Measurements from ENCODE around the gene NR4A1. TPM values are rescaled to one million over a fixed set of nuclear protein-coding genes. Genes with fewer than 3 reads are reported as not detected.

The NR4A1 gene
- total and polyA plus RNA-seq, 9 of the 15 experiments (the other 6 are each of a cell fraction or from before 2014, with no cell fraction given) = 0.07 to 4.7 (median 1.9) TPM; not detected in 1

DNA sequence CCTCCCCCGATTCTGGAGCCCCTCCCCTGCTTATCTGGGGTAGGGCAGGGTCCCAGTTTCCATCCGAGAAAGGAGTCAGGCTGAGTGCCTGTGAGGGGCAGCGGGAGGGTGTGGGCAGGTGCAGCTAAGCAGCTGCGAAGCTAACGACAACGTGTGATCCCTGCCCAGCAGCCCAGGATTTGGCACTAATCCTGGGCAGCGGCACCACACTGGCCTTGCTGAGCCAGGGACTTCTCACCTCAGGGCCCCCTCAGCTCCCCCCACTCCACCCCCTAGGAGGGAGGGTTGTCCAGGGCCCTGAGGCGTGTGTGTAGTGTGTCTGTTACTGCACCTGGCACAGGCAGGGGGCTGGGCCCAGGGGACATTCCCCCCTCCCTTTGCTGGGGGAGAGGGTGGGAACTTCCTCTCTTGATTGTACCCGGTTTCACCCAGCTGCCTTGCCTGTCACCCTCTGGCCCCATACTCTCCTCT, 30.1 kb downstream of the NR4A1 start (continued):
- no peak for TF ChIP-seq SIRT6 (IDR thresholded peaks at IDR 0.05; ENCODE audit: low read depth, low read length)
- no peak for TF ChIP-seq ZNF586 (CRISPR knock-in tag; conservative IDR thresholded peaks at IDR 0.05)
- no peak for TF ChIP-seq CHD4 (IDR thresholded peaks at IDR 0.05; ENCODE audit: insufficient read depth, insufficient replicate concordance, low read depth, low read length, poor library complexity, severe bottlenecking)
- no peak for TF ChIP-seq HNRNPLL (IDR thresholded peaks at IDR 0.05; ENCODE audit: low read depth, low read length, poor library complexity, severe bottlenecking)
- no peak for TF ChIP-seq U2AF2 (optimal IDR thresholded peaks at IDR 0.05; ENCODE audit: low read depth, low read length)

DNA sequence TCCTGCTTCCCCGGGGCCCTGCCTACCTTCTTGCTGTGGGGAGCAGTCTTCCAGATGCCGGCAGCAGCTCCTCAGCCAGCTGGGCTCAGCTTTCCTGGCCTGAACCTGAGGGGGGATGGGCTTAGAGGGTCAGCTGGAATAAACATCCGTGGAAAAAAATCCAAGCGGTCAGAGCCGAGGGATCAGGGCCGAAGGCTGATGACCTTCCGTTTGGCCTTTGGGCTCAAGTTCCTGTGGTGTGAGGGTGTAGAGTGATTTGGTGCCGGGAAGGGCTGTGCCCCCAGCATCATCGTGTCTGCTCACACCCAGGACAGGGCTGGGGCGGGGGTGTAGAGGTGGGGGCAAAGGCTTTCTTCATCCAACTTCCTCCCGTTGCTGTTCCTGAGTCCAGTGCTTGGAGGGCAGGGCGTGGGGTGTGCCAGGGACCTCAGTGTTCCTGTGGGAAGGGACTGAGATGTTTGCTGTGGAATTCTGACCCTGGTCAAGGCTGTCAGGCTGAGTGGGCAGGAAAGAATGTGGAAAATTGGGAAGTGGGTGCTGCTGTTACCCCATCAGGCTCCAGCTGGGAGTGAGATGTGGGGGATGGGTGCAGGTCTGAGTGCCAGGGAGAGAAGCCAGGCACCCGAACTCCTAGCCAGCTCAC, 30.9 kb downstream of the NR4A1 start:
- no peaks in the 10 kb centered on the region for H3K9me1 ChIP-seq (ENCODE audit: control insufficient read depth, insufficient read depth, low read length)
- TF ChIP-seq PHB2 (IDR thresholded peaks at IDR 0.05; ENCODE audit: low read depth) (no peak), ZNF785 (CRISPR knock-in tag; IDR thresholded peaks at IDR 0.05) (no peak), U2AF2 (optimal IDR thresholded peaks at IDR 0.05; ENCODE audit: low read depth, low read length) (no peak), SNRNP70 (optimal IDR thresholded peaks at IDR 0.05; ENCODE audit: low read depth, low read length) (no peak), HDAC6 (IDR thresholded peaks at IDR 0.05; ENCODE audit: low read depth, low read length) (no peak), HNRNPL (IDR thresholded peaks at IDR 0.05; ENCODE audit: low read depth, low read length) (no peak)
- TF ChIP-seq, protein P1, sequence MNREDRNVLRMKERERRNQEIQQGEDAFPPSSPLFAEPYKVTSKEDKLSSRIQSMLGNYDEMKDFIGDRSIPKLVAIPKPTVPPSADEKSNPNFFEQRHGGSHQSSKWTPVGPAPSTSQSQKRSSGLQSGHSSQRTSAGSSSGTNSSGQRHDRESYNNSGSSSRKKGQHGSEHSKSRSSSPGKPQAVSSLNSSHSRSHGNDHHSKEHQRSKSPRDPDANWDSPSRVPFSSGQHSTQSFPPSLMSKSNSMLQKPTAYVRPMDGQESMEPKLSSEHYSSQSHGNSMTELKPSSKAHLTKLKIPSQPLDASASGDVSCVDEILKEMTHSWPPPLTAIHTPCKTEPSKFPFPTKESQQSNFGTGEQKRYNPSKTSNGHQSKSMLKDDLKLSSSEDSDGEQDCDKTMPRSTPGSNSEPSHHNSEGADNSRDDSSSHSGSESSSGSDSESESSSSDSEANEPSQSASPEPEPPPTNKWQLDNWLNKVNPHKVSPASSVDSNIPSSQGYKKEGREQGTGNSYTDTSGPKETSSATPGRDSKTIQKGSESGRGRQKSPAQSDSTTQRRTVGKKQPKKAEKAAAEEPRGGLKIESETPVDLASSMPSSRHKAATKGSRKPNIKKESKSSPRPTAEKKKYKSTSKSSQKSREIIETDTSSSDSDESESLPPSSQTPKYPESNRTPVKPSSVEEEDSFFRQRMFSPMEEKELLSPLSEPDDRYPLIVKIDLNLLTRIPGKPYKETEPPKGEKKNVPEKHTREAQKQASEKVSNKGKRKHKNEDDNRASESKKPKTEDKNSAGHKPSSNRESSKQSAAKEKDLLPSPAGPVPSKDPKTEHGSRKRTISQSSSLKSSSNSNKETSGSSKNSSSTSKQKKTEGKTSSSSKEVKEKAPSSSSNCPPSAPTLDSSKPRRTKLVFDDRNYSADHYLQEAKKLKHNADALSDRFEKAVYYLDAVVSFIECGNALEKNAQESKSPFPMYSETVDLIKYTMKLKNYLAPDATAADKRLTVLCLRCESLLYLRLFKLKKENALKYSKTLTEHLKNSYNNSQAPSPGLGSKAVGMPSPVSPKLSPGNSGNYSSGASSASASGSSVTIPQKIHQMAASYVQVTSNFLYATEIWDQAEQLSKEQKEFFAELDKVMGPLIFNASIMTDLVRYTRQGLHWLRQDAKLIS (CRISPR knock-in tag; IDR thresholded peaks at IDR 0.05) = no peak
- TF ChIP-seq, protein P2, sequence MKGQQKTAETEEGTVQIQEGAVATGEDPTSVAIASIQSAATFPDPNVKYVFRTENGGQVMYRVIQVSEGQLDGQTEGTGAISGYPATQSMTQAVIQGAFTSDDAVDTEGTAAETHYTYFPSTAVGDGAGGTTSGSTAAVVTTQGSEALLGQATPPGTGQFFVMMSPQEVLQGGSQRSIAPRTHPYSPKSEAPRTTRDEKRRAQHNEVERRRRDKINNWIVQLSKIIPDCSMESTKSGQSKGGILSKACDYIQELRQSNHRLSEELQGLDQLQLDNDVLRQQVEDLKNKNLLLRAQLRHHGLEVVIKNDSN (CRISPR knock-in tag; IDR thresholded peaks at IDR 0.05) = no peak
- TF ChIP-seq, protein P3, sequence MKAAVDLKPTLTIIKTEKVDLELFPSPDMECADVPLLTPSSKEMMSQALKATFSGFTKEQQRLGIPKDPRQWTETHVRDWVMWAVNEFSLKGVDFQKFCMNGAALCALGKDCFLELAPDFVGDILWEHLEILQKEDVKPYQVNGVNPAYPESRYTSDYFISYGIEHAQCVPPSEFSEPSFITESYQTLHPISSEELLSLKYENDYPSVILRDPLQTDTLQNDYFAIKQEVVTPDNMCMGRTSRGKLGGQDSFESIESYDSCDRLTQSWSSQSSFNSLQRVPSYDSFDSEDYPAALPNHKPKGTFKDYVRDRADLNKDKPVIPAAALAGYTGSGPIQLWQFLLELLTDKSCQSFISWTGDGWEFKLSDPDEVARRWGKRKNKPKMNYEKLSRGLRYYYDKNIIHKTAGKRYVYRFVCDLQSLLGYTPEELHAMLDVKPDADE (conservative IDR thresholded peaks at IDR 0.05; ENCODE audit: control insufficient read depth, low read depth, low read length) = no peak

More for the DNA sequence above, 30.9 kb downstream of the NR4A1 start:
- no peak overlapping the region for H3K27ac ChIP-seq (ENCODE audit: extremely low read depth, low read depth, low read length)
- no peak overlapping the region for H3K4me3 ChIP-seq
- FAIRE-seq (no peak), DNase-seq (ENCODE audit: extremely low read depth in 1 of 4, low spot score in 3 of 4) (no peak), ATAC-seq (no peak)
- no peaks in the 10 kb centered on the region; the same call in 2 of the 3 replicates for H3K79me2 ChIP-seq (ENCODE audit: control insufficient read depth, insufficient read depth, low read length)
- peaks cover 17% of the 10 kb centered on the region; the same call in 1 of the 2 replicates for H4K20me1 ChIP-seq (replicated peaks; ENCODE audit: control insufficient read depth, insufficient read depth, low read length)
- H2AFZ ChIP-seq (ENCODE audit: low read depth, low read length) = no peak overlapping the region
- POLR2A ChIA-PET = interaction anchor here (0.6 to 2.8 kb wide), 7 partner anchors 9 to 57 kb away, joined by 3 to 18 read pairs (median 4); partner anchors contain the start of gene ATG101
- peaks cover 0 to 10% of the 10 kb centered on the region in 2 experiments; a peak in 1 of 5 replicates for H3K4me1 ChIP-seq (replicated peaks in 1 of 2; ENCODE audit: control insufficient read depth in 2 of 2, insufficient read depth in 2 of 2, low read length in 2 of 2)
- no peak overlapping the region for H3K4me2 ChIP-seq (ENCODE audit: insufficient read depth, low read length)
- intact Hi-C loops (cut with micrococcal nuclease) (loop anchor here (5.0 kb wide), 1 partner anchor 40 kb away; no protein-coding TSS in a partner anchor), in situ Hi-C loops (cut with MboI) (loop anchor here (5.0 kb wide), 1 partner anchor 55 kb away; no protein-coding TSS in a partner anchor)
- BruUV-seq (replicated peaks) = no TSS peak
- peak overlapping the region in 1 of 2 experiments; percentile 14; a peak in 1 of 4 replicates for H3K9ac ChIP-seq (ENCODE audit: insufficient read depth in 1 of 2, low read depth in 2 of 2, low read length in 2 of 2)
- peaks cover 21 to 28% of the 10 kb centered on the region in 2 experiments; a peak in 4 of 5 replicates for H3K27me3 ChIP-seq (ENCODE audit: control insufficient read depth in 2 of 2, insufficient read depth in 2 of 2, low read length in 2 of 2)
- peaks cover 18% of the 10 kb centered on the region; the same call in 2 of the 3 replicates for H3K36me3 ChIP-seq (ENCODE audit: control insufficient read depth, insufficient read depth, low read length)
- 23% methylated on average over 13 of the region's 13 CpGs for WGBS (ENCODE audit: insufficient coverage, low coverage, missing lambda C conversion rate)
- H3K9me3 ChIP-seq (replicated peaks; ENCODE audit: control insufficient read depth, insufficient read depth, low read depth, low read length) = no peaks in the 10 kb centered on the region
- CTCF ChIA-PET (ENCODE audit: low intra/inter-chr PET ratio) = interaction anchor here (0.8 to 8.1 kb wide), 4 partner anchors 13 to 89 kb away, joined by 5 to 242 read pairs (median 12); partner anchors contain the start of gene ATG101

Data from K562 (cell line).